ENCODE data around the gene LRP8.
"Not testable (repeated sequence)": the region's sequence is repeated elsewhere in the genome, so short reads cannot be mapped to it uniquely, and the experiment has no call there.

- TF ChIP-seq CTCF, POLR2AphosphoS5, POLR2A (IDR thresholded peaks at IDR 0.05): not testable (repeated sequence)
Observed at GRCh38 chr1:53205496-53205895, 122.4 kb downstream of the LRP8 start.
